Small intestine (tissue), 7 donors: Measurements from ENCODE around the gene KLHL12. TPM values are rescaled to one million over a fixed set of nuclear protein-coding genes. Genes with fewer than 3 reads are reported as not detected.
A peak's percentile ranks its signal among the peaks of the same experiment; 100 is the strongest.

ENCODE experiments used
- DNase-seq, 2 donors: peaks; one replicate each; pipeline versions ENCODE4 v3.0.0 to v3.0.0-alpha.2; 2013
- FAIRE-seq: peaks from 2 replicates; lab custom pipeline; 2012; peaks lifted over from hg19 to GRCh38; lab: Jason Lieb, UNC
- H3K27ac ChIP-seq, 3 donors: one replicate each; pipeline ENCODE4 v1.5.1; 2013; ENCODE audit warnings: low read length in 2 of 3, mild to moderate bottlenecking in 2 of 3, control low read depth in 1 of 3, inconsistent platforms in 1 of 3, low read depth in 1 of 3, moderate library complexity in 1 of 3
- H3K27me3 ChIP-seq, 3 donors: one replicate each; pipeline ENCODE4 v1.6.1; 2013; ENCODE audit warnings: low read length in 3 of 3, inconsistent platforms in 1 of 3; ENCODE audit not compliant: control insufficient read depth in 3 of 3, insufficient read depth in 3 of 3
- H3K36me3 ChIP-seq, 3 donors: one replicate each; pipeline ENCODE4 v1.6.1; 2013; ENCODE audit warnings: low read length in 3 of 3, inconsistent platforms in 1 of 3, low read depth in 1 of 3, mild to moderate bottlenecking in 1 of 3, moderate library complexity in 1 of 3; ENCODE audit not compliant: control insufficient read depth in 3 of 3, insufficient read depth in 2 of 3
- H3K4me1 ChIP-seq, 3 donors: one replicate each; pipeline ENCODE4 v1.6.1; 2013; ENCODE audit warnings: low read length in 2 of 3, inconsistent platforms in 1 of 3, low read depth in 1 of 3, mild to moderate bottlenecking in 1 of 3, moderate library complexity in 1 of 3; ENCODE audit not compliant: control insufficient read depth in 3 of 3, insufficient read depth in 2 of 3
- H3K4me3 ChIP-seq, 3 donors: one replicate each; pipeline ENCODE4 v1.5.1; 2013; ENCODE audit warnings: low read length in 3 of 3, control low read depth in 1 of 3, inconsistent platforms in 1 of 3, low read depth in 1 of 3, mild to moderate bottlenecking in 1 of 3, moderate library complexity in 1 of 3
- H3K9me3 ChIP-seq, 2 donors: one replicate each; pipeline ENCODE4 v1.6.1; 2013; ENCODE audit warnings: low read depth in 1 of 2, low read length in 1 of 2; ENCODE audit not compliant: control insufficient read depth in 2 of 2, insufficient read depth in 1 of 2
- WGBS, 3 donors: extraction: QIAGEN DNeasy Blood & Tissue Kit; methylation state at CpG; one replicate each; pipeline ENCODE4 v1.1.7; 2013; 5-methylcytosine and 5-hydroxymethylcytosine counted together
- polyA plus RNA-seq, 4 donors: library from polyadenylated mRNA; stranded (reverse) in 3 of 4; unstranded in 1 of 4; fragments of 200-250 nt in 3 of 4; fragments of 120-200 nt in 1 of 4; gene quantifications; one replicate each; pipeline versions ENCODE4 v1.2.1 to v1.2.3, GENCODE V29; 2013
- donor health status: healthy with polysubstance abuse.
- donor health status: control.
- donor health status: control.
- donor health status: Bipolar disorder and iron deficiency.
- donor health status: healthy.

Gene KLHL12
- polyA plus RNA-seq, 4 donors, result 12.7 to 28.2 (median 17.2) TPM

DNA sequence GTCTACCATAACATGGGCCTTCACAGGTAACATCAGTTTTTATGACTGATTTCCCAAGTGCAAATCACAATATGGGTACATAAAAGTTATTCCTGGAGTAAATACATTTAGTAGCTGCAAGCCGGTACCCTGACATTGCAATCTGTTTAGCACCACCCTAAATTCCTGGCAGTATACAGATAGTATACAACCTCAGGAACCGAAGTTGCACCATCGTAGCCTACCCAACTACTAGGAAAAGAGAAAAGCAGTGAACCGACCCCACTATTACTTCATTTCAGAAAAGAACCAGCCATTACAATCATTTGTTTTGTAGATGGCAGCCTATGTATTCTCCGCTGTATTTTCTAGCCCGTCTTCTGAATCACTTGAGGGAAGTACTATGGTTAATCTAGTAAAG, 29.9 kb upstream of the KLHL12 start:
- 25 to 55% (median 41%) methylated on average over 6 of the region's 6 CpGs for WGBS, 3 donors
- peak in 1 of 2 donors; percentile 16 for DNase-seq
- peak overlapping the region in 2 of 3 donors; percentile 83 to 98 for H3K4me3 ChIP-seq
- no peaks in the 10 kb centered on the region for H3K9me3 ChIP-seq
- no peak for FAIRE-seq
- peaks cover 0 to 12% (median 8%) of the 10 kb centered on the region in 3 donors for H3K4me1 ChIP-seq
- peaks cover 0 to 8% (median 0%) of the 10 kb centered on the region in 3 donors for H3K36me3 ChIP-seq
- H3K27ac ChIP-seq, result no peak overlapping the region
- H3K27me3 ChIP-seq, result no peaks in the 10 kb centered on the region

DNA sequence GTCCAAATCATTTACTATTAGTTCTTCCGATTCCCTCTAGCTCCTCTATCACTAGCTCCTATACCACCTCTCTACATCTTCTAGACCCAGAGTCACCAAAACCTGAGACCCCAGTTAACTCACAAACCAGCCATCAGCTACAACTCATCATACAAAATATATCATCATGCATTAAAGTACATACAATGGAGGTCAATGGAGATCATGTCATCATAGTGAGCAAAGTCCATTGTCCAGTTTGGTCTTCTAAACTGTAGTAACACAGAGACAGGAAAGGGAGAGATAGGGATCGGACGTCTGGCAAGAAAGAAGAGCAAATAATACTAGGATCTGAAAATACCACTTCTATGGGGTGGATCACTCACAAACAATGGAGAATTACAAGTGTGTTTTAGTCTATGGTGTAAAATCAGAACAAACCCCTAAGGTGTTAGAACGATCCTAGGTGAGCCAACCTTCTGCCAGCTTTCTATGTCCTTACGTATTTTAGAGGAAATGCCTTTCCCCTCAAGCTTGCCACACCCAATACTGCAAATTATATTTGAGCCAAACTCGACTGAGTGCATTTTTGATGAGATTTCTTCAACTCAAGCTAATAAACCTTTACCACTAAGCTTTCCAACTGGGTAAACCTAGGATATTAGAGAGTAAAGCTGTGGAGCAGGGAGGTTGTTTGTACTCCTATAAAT, 27.2 kb upstream of the KLHL12 start:
- H3K9me3 ChIP-seq, result no peaks in the 10 kb centered on the region
- DNase-seq (peak in 1 of 2 donors; percentile 9), FAIRE-seq (no peak)
- no peak overlapping the region for H3K4me3 ChIP-seq
- peaks cover 5 to 16% (median 7%) of the 10 kb centered on the region in 3 donors for H3K36me3 ChIP-seq
- WGBS, 3 donors, result 61 to 70% (median 68%) methylated on average over 6 of the region's 6 CpGs
- no peaks in the 10 kb centered on the region for H3K27me3 ChIP-seq
- no peak overlapping the region for H3K27ac ChIP-seq
- peaks cover 0 to 12% (median 8%) of the 10 kb centered on the region in 3 donors for H3K4me1 ChIP-seq

DNA sequence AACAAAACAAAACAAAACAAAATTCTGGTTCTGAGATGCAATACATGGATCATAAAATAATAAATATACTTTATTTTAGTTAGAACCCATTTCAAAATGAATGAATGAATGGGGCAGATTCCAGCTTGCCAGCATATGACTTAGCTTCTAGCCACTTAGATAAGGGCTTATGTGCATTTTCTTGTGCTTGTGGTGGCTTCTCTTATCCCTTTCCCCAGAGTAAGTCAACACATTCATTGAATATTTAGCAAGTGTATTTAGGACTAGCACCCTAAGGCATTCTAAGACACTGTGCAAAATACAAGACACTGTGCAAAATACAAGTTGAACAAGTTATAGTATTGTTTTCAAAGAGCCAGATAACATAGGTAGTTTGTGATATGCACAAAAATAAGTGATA, 26.4 kb upstream of the KLHL12 start:
- H3K27ac ChIP-seq, result no peak overlapping the region
- H3K4me1 ChIP-seq, result peaks cover 0 to 8% (median 5%) of the 10 kb centered on the region in 3 donors
- FAIRE-seq, result no peak
- no peaks in the 10 kb centered on the region for H3K27me3 ChIP-seq
- peaks cover 8 to 23% (median 8%) of the 10 kb centered on the region in 3 donors for H3K36me3 ChIP-seq
- DNase-seq, result no peak
- H3K4me3 ChIP-seq, result no peak overlapping the region
- no peaks in the 10 kb centered on the region for H3K9me3 ChIP-seq

DNA sequence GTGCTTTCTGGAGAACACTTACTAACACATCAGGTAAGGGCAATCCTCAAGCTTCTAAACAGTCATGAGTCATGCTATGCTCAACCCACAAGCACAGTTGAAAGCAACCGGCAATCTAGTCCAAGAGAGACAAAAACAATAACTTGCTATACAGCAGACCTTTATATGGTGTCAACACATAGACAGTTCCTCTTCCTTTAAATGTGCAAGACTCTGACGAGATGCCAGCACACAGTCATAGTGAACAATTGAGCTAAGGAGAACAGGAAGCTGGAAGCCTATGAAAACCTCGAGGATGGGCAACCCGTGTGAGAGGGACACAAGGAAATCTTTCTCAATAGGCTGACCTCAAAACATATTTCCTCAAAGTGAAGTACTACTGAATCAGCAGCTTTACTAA, 25.8 kb upstream of the KLHL12 start:
- peak overlapping the region in 2 of 3 donors; percentile 22 to 37 for H3K27ac ChIP-seq
- peak in 1 of 2 donors; percentile 13 for DNase-seq
- peaks cover 0 to 8% (median 5%) of the 10 kb centered on the region in 3 donors for H3K4me1 ChIP-seq
- no peaks in the 10 kb centered on the region for H3K27me3 ChIP-seq
- WGBS, 3 donors, result 47 to 70% (median 67%) methylated on average over 4 of the region's 4 CpGs
- peaks cover 8 to 27% (median 9%) of the 10 kb centered on the region in 3 donors for H3K36me3 ChIP-seq
- no peak for FAIRE-seq
- no peak overlapping the region for H3K4me3 ChIP-seq
- H3K9me3 ChIP-seq, result no peaks in the 10 kb centered on the region

DNA sequence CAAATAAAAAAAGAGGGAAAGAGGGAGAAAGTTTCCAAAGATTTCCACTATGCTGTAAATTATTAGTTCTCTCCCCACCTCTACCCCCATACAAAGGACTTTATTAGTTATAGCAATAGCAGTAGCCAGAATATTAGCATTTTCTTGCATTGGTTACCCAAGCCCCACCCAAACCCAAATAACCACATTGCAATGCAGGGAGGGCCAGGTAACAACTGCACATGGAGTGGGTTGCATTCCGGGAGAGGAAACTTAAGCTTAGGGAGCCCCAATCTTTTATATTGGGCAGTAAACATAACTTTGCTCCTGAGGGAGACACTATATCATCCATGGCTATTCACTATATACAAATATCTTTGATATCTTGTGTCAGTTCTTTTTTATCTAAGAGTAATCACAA, 25.1 kb upstream of the KLHL12 start:
- no peaks in the 10 kb centered on the region for H3K27me3 ChIP-seq
- H3K36me3 ChIP-seq, result peaks cover 9 to 29% (median 10%) of the 10 kb centered on the region in 3 donors
- H3K27ac ChIP-seq, result peak overlapping the region in 1 of 3 donors; percentile 37
- no peak for FAIRE-seq
- WGBS, 3 donors, result 87 to 100% (median 93%) methylated on average over 1 of the region's 1 CpG
- no peak overlapping the region for H3K4me3 ChIP-seq
- no peaks in the 10 kb centered on the region for H3K9me3 ChIP-seq
- H3K4me1 ChIP-seq, result peaks cover 0 to 7% (median 3%) of the 10 kb centered on the region in 3 donors
- no peak for DNase-seq

DNA sequence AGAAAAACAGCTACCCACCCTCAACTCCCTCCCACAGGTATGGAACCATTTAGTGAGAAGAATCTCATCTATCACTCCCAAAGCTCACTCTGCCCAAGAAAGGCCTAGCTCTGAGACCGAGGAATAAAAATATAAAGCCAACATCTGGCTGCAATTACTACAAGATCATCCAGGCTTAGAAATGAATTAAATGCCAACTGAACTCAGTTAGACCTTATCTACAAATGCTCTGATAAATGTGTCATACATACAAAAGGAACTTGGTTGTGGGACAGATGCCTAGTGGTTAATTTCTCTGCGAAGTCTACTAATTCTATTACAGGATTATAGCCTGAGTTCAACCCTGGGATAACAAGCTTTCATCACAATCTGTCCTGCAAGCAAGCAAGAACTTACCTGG, 24.4 kb upstream of the KLHL12 start:
- Histone ChIP-seq H3K4me3 (no peak overlapping the region), H3K36me3 (peaks cover 9 to 36% (median 10%) of the 10 kb centered on the region in 3 donors), H3K4me1 (peaks cover 0 to under 1% (median 0%) of the 10 kb centered on the region in 3 donors), H3K9me3 (no peaks in the 10 kb centered on the region), H3K27ac (no peak overlapping the region), H3K27me3 (no peaks in the 10 kb centered on the region)
- no peak for DNase-seq
- WGBS, 3 donors, result 72 to 91% (median 84%) methylated on average over 2 of the region's 2 CpGs
- no peak for FAIRE-seq

DNA sequence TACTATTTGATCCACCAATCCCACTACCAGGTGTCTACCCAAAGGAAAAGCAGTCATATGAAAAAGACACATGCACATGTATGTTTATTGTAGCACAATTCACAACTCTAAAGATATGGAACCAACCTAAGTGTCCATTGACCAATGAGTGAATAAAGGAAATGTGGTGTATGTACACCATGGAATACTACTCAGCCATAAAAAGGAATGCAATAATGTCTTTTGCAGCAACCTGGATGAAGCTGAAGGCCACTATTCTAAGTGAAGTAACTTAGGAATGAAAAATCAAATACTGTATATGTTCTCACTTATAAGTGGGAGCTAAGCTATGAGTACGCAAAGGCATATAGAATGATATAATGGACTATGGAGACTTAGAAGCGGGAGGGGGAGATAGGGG, 18.4 kb upstream of the KLHL12 start:
- H3K36me3 ChIP-seq, result peaks cover 31 to 47% (median 36%) of the 10 kb centered on the region in 3 donors
- FAIRE-seq, result no peak

DNA sequence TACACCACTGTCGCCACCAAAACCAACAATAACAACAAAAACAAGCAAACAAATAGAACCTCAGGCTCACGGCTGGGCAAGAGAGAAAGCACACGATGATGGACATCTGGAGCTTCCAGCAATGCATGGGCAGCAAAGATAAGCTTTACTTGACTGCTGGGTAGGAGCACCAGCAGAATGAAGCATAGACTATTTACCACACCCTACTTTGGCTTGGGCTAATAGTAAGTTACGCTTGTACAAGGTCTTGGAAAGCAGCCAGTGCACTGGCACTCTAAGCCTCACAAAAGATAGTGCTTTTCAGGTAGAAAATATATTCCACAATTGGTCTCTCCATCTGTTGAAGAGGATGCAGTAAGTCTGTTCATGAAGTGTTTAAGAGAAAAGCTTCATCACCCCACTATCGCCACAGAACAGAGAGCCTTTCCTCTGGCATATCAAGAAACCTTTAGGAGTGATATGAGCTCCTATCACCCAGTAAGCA, 17.4 kb upstream of the KLHL12 start:
- Histone ChIP-seq H3K27ac (no peak overlapping the region), H3K9me3 (no peaks in the 10 kb centered on the region), H3K27me3 (no peaks in the 10 kb centered on the region), H3K4me1 (no peaks in the 10 kb centered on the region), H3K4me3 (no peak overlapping the region), H3K36me3 (peaks cover 31 to 44% (median 35%) of the 10 kb centered on the region in 3 donors)
- FAIRE-seq, result no peak
- 80 to 92% (median 91%) methylated on average over 5 of the region's 5 CpGs for WGBS, 3 donors
- DNase-seq, result no peak

More for the DNA sequence above, 18.4 kb upstream of the KLHL12 start:
- 96 to 100% (median 99%) methylated on average over 2 of the region's 2 CpGs for WGBS, 3 donors
- H3K4me3 ChIP-seq, result no peak overlapping the region
- no peak overlapping the region for H3K27ac ChIP-seq
- H3K27me3 ChIP-seq, result no peaks in the 10 kb centered on the region
- H3K4me1 ChIP-seq, result no peaks in the 10 kb centered on the region
- H3K9me3 ChIP-seq, result no peaks in the 10 kb centered on the region
- DNase-seq, result no peak
